Measurements from ENCODE around the gene CHL1.
A peak's percentile ranks its signal among the peaks of the same experiment; 100 is the strongest.

Gene CHL1

GRCh38 chr3:196311-197148, at the start of gene CHL1:
TSS of gene CHL1 (plus strand) at chr3:196763. CDS start at chr3:319777, 123,014 bp downstream.
- peak; percentile 2 for DNase-seq

- no peak for DNase-seq
Measured at GRCh38 chr3:151614-152189, 44.9 kb upstream of the CHL1 start.

GRCh38 chr3:159974-160373, 36.6 kb upstream of the CHL1 start:
- no peak for DNase-seq

GRCh38 chr3:166071-166470, 30.5 kb upstream of the CHL1 start:
- no peak for DNase-seq

- DNase-seq = no peak
Measured at GRCh38 chr3:166799-167198, 29.8 kb upstream of the CHL1 start.

GRCh38 chr3:173886-174285, 22.7 kb upstream of the CHL1 start:
- no peak for DNase-seq

- DNase-seq = no peak
Measured at GRCh38 chr3:184976-185375, 11.6 kb upstream of the CHL1 start.

- no peak for DNase-seq
Measured at GRCh38 chr3:192215-192929, 4.2 kb upstream of the CHL1 start.

- DNase-seq = no peak
Measured at GRCh38 chr3:194001-194400, 2.6 kb upstream of the CHL1 start.

- DNase-seq = no peak
Measured at GRCh38 chr3:194421-194820, 2.1 kb upstream of the CHL1 start.

- DNase-seq = no peak
Measured at GRCh38 chr3:195666-196065, 897 bp upstream of the CHL1 start.

GRCh38 chr3:197149-197827, 725 bp downstream of the CHL1 start:
- no peak for DNase-seq

- no peak for DNase-seq
Measured at GRCh38 chr3:197828-198491, 1.4 kb downstream of the CHL1 start.

GRCh38 chr3:199835-200234, 3.3 kb downstream of the CHL1 start:
- no peak for DNase-seq

- DNase-seq = no peak
Measured at GRCh38 chr3:200758-201325, 4.3 kb downstream of the CHL1 start.

- no peak for DNase-seq
Measured at GRCh38 chr3:204102-204501, 7.5 kb downstream of the CHL1 start.

- no peak for DNase-seq
Measured at GRCh38 chr3:207973-208372, 11.4 kb downstream of the CHL1 start.

GRCh38 chr3:210669-211068, 14.1 kb downstream of the CHL1 start:
- no peak for DNase-seq

- DNase-seq = no peak
Measured at GRCh38 chr3:212432-212831, 15.9 kb downstream of the CHL1 start.

GRCh38 chr3:217099-217813, 20.7 kb downstream of the CHL1 start:
- DNase-seq = no peak

GRCh38 chr3:217948-218347, 21.4 kb downstream of the CHL1 start:
- no peak for DNase-seq

Data from NCI-H1436 treated with DMSO at 0.1 percent for 48 hours (cell line).